Brain microvascular endothelial cell (primary cell): Measurements from ENCODE around the gene RAD54L.
"Not testable (repeated sequence)": the region's sequence is repeated elsewhere in the genome, so short reads cannot be mapped to it uniquely, and the experiment has no call there.

Source experiments
- DNase-seq: peaks from one replicate; pipeline ENCODE4 v3.0.0-alpha.2; 2020
- H3K27ac ChIP-seq: fragments of 250-450 bp; sonication (Bioruptor Pico); 2 replicates; pipeline ENCODE4 v1.5.1; 2020; ENCODE audit warnings: mild to moderate bottlenecking, moderate library complexity
- H3K27me3 ChIP-seq: fragments of 250-450 bp; sonication (Bioruptor Pico); replicated peaks from 2 replicates; pipeline ENCODE4 v1.5.1; 2020; ENCODE audit warnings: mild to moderate bottlenecking
- H3K36me3 ChIP-seq: fragments of 250-450 bp; sonication (Bioruptor Pico); replicated peaks from 2 replicates; pipeline ENCODE4 v1.5.1; 2020; ENCODE audit warnings: mild to moderate bottlenecking
- H3K4me3 ChIP-seq: 2 replicates; pipeline ENCODE4 v1.5.1; 2011; ENCODE audit warnings: low read depth, mild to moderate bottlenecking, control low read depth, low read length, moderate library complexity
- in situ Hi-C: cut with HindIII; loops from 2 replicates; pipeline ENCODE4 v1.10.0; 2017; ENCODE audit warnings: low sequenced_read_pairs, low pct_ligation_motif_present
- TF ChIP-seq, protein P1 (sequence below): IDR thresholded peaks from 2 replicates; pipeline ENCODE4 v1.5.1; 2011; ENCODE audit warnings: low read depth, mild to moderate bottlenecking, moderate library complexity, low read length, control low read depth, inconsistent platforms; ENCODE audit errors: missing control alignments

Gene RAD54L

GRCh38 chr1:46315669-46316403 is 68.3 kb downstream of the RAD54L start:
- DNase-seq, result peak; percentile 27
- in situ Hi-C loops, result no loop called here
- H3K36me3 ChIP-seq, result peaks cover 48% of the 10 kb centered on the region
- H3K4me3 ChIP-seq, result no peak overlapping the region
- TF ChIP-seq, protein P1, sequence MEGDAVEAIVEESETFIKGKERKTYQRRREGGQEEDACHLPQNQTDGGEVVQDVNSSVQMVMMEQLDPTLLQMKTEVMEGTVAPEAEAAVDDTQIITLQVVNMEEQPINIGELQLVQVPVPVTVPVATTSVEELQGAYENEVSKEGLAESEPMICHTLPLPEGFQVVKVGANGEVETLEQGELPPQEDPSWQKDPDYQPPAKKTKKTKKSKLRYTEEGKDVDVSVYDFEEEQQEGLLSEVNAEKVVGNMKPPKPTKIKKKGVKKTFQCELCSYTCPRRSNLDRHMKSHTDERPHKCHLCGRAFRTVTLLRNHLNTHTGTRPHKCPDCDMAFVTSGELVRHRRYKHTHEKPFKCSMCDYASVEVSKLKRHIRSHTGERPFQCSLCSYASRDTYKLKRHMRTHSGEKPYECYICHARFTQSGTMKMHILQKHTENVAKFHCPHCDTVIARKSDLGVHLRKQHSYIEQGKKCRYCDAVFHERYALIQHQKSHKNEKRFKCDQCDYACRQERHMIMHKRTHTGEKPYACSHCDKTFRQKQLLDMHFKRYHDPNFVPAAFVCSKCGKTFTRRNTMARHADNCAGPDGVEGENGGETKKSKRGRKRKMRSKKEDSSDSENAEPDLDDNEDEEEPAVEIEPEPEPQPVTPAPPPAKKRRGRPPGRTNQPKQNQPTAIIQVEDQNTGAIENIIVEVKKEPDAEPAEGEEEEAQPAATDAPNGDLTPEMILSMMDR, result no peak
- H3K27ac ChIP-seq, result peak overlapping the region; percentile 53
- H3K27me3 ChIP-seq, result no peaks in the 10 kb centered on the region

GRCh38 chr1:46317323-46317722 is 69.8 kb downstream of the RAD54L start:
- H3K27ac ChIP-seq, result no peak overlapping the region
- TF ChIP-seq, protein P1, result no peak
- no peaks in the 10 kb centered on the region for H3K27me3 ChIP-seq
- DNase-seq, result no peak
- no peak overlapping the region for H3K4me3 ChIP-seq
- peaks cover 37% of the 10 kb centered on the region for H3K36me3 ChIP-seq
- in situ Hi-C loops, result no loop called here

- H3K27ac ChIP-seq, in situ Hi-C loops, DNase-seq, H3K4me3 ChIP-seq, H3K27me3 ChIP-seq: not testable (repeated sequence)
- peaks cover 17% of the 10 kb centered on the region for H3K36me3 ChIP-seq
Measured at GRCh38 chr1:46319301-46319700, 71.7 kb downstream of the RAD54L start.

DNA sequence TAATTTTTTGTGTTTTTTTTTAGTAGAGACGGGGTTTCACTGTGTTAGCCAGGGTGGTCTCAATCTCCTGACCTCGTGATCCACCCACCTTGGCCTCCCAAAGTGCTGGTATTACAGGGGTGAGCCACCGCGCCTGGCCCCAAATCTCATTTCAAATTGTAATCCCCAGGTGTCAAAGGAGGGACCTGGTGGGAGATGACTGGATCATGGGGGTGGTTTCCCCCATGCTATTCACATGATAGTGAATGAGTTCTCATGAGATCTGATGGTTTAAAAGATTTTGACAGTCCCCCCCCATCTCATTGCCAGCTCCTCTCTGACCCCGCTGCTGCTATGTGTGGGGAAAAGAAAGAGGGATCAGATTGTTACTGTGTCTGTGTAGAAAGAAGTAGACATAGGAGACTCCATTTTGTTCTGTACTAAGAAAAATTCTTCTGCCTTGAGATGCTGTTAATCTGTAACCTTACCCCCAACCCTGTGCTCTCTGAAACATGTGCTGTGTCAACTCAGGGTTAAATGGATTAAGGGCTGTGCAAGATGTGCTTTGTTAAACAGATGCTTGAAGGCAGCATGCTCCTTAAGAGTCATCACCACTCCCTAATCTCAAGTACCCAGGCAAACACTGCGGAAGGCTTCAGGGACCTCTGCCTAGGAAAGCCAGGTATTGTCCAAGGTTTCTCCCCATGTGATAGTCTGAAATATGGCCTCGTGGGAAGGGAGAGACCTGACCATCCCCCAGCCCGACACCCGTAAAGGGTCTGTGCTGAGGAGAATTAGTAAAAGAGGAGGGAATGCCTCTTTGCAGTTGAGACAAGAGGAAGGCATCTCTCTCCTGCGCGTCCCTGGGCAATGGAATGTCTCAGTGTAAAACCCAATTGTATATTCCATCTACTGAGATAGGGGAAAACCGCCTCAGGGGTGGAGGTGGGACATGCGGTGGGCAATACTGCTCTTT is 72.7 kb downstream of the RAD54L start:
- DNase-seq, H3K27ac ChIP-seq, H3K4me3 ChIP-seq, in situ Hi-C loops, H3K27me3 ChIP-seq: not testable (repeated sequence)
- peaks cover 11% of the 10 kb centered on the region for H3K36me3 ChIP-seq

DNA sequence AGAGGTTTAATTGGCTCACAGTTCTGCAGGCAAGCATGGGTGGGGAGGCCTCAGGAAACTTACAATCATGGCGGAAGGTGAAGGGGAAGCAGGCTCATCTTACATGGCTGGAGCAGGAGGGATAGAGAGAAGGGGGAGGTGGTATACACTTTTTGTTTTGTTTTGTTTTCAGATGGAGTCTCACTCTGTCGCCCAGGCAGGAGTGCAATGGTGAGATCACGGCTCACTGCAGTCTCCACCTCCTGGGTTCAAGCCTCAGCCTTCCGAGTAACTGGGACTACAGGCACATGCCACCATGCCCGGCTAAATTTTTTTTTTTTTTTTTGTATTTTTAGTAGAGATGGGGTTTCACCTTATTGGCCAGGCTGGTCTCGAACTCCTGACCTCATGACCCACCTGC is 74.6 kb downstream of the RAD54L start:
- H3K4me3 ChIP-seq, in situ Hi-C loops, H3K27ac ChIP-seq, H3K27me3 ChIP-seq, DNase-seq, H3K36me3 ChIP-seq: not testable (repeated sequence)

DNA sequence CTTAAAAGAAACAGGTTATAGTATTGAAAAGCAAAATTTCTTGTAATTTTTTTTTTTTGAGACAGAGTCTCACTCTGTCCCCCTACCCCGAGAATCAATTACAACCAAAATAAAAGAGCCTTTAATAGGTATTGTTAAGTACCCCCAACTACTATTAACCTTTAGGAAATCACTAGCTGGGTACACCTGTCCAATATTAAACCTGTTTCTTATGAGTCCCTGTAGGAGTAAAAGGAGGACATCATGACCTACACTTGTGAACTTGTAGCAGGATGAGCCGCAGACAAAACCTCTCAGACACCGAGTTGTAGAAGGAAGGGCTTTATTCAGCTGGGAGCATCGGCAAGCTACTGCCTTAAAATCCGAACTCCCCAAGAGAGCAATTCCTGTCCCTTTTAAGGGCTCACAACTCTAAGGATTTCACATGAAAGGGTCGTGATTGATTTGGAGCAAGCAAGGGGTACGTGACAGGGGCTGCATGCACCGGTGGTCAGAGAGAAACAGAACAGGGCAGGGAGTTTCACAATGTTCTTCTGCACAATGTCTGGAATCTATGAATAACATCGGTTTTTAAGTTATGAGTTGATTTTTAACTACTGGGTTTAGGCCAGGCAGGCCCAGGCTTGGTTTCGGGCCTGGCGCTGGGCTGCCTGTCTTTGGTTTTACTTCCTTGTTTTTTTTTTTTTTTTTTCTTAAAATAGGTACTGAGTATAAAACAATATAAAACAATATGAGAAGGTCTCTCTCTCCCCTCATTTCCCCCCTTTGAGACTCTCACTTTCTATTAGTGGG is 77.9 kb downstream of the RAD54L start:
- H3K27me3 ChIP-seq, in situ Hi-C loops, H3K4me3 ChIP-seq, H3K36me3 ChIP-seq, DNase-seq, H3K27ac ChIP-seq: not testable (repeated sequence)
